Activated CD8-positive, alpha-beta T cell treated with anti-CD3 and anti-CD28 coated beads for 36 hours (primary cell): ENCODE measurements around the gene ST3GAL4. TPM values are rescaled to one million over a fixed set of nuclear protein-coding genes. Genes with fewer than 3 reads are reported as not detected.
"Not testable (repeated sequence)": the region's sequence is repeated elsewhere in the genome, so short reads cannot be mapped to it uniquely, and the experiment has no call there.

Source experiments
- ATAC-seq: fragments of 200-7000 bp; cut with Tn5 transposase; one replicate; pipeline ENCODE4 v1.10.0; 2021; ENCODE audit warnings: mild to moderate bottlenecking, moderate library complexity
- CTCF ChIA-PET: fragments of 350-600 bp; sonication (Branson Sonifier 250); formaldehyde crosslinking; loops from one replicate; lab custom pipeline; 2021; ENCODE audit warnings: antibody characterized with exemption; lab: Charles Lee
- POLR2A ChIA-PET: fragments of 350-600 bp; sonication (Branson Sonifier 250); formaldehyde crosslinking; loops from one replicate; lab custom pipeline; 2021; ENCODE audit warnings: antibody characterized with exemption; lab: Charles Lee
- DNase-seq: peaks from one replicate; pipeline ENCODE4 v3.0.0-alpha.2; 2020
- H3K27ac Mint-ChIP-seq: one replicate; pipeline ENCODE4 v1.8.0; 2021; ENCODE audit warnings: mild to moderate bottlenecking, mixed read lengths
- H3K27me3 Mint-ChIP-seq: one replicate; pipeline ENCODE4 v1.8.0; 2021; ENCODE audit warnings: mixed read lengths
- H3K36me3 Mint-ChIP-seq: one replicate; pipeline ENCODE4 v1.8.0; 2021; ENCODE audit warnings: low read depth, mixed read lengths
- H3K4me1 Mint-ChIP-seq: one replicate; pipeline ENCODE4 v1.8.0; 2021; ENCODE audit warnings: low read depth, mixed read lengths
- H3K4me3 Mint-ChIP-seq: one replicate; pipeline ENCODE4 v1.8.0; 2021; ENCODE audit warnings: mild to moderate bottlenecking, moderate library complexity, mixed read lengths
- H3K9me3 Mint-ChIP-seq: one replicate; pipeline ENCODE4 v1.8.0; 2021; ENCODE audit warnings: mixed read lengths
- CTCF ChIP-seq: fragments of 200-600 bp; IDR thresholded peaks from one replicate; pipeline ENCODE4 v1.8.0; 2022; ENCODE audit warnings: antibody characterized with exemption, mild to moderate bottlenecking
- intact Hi-C: fragments of 100-400 bp; cut with micrococcal nuclease; formaldehyde crosslinking; loops from one replicate; pipeline ENCODE4 v1.10.0; 2022
- total RNA-seq, 2 experiments: library from RNA; stranded (reverse); gene quantifications; one replicate each; pipeline ENCODE4 v1.2.3, GENCODE V29; 2021

The ST3GAL4 gene
- total RNA-seq, 2 experiments from 2014 or later = 10.7 to 11.7 TPM

- Mint-ChIP-seq H3K4me3 (no peak overlapping the region), H3K27me3 (no peaks in the 10 kb centered on the region), H3K9me3 (no peaks in the 10 kb centered on the region), H3K27ac (no peak overlapping the region), H3K4me1 (peaks cover 28% of the 10 kb centered on the region), H3K36me3 (peaks cover 16% of the 10 kb centered on the region)
- DNase-seq (no peak), ATAC-seq (no peak)
- POLR2A ChIA-PET = no interaction called here
- intact Hi-C loops = no loop called here
- TF ChIP-seq CTCF = no peak
- CTCF ChIA-PET = no interaction called here
Observed at GRCh38 chr11:126344141-126345080, 11.1 kb upstream of the ST3GAL4 start.

GRCh38 chr11:126345283-126345682, 10.2 kb upstream of the ST3GAL4 start:
- Mint-ChIP-seq H3K9me3 (no peaks in the 10 kb centered on the region), H3K4me3 (no peak overlapping the region), H3K36me3 (peaks cover 17% of the 10 kb centered on the region), H3K27me3 (no peaks in the 10 kb centered on the region), H3K27ac (peak overlapping the region; percentile 78), H3K4me1 (peaks cover 28% of the 10 kb centered on the region)
- no peak for DNase-seq
- ATAC-seq = no peak
- intact Hi-C loops = no loop called here
- POLR2A ChIA-PET = no interaction called here
- no peak for TF ChIP-seq CTCF
- CTCF ChIA-PET = interaction anchor here (0.8 kb wide), 1 partner anchor 15 kb away, joined by 3 read pairs; no protein-coding TSS in a partner anchor

GRCh38 chr11:126345759-126346585, 9.5 kb upstream of the ST3GAL4 start:
- H3K4me1 Mint-ChIP-seq = peaks cover 33% of the 10 kb centered on the region
- no peaks in the 10 kb centered on the region for H3K27me3 Mint-ChIP-seq
- no peak for TF ChIP-seq CTCF
- ChIA-PET POLR2A (no interaction called here), CTCF (interaction anchor here (0.8 kb wide), 1 partner anchor 15 kb away, joined by 3 read pairs; no protein-coding TSS in a partner anchor)
- intact Hi-C loops = no loop called here
- H3K4me3 Mint-ChIP-seq = no peak overlapping the region
- H3K9me3 Mint-ChIP-seq = no peaks in the 10 kb centered on the region
- H3K36me3 Mint-ChIP-seq = peaks cover 24% of the 10 kb centered on the region
- DNase-seq (no peak), ATAC-seq (peak; percentile 59)
- H3K27ac Mint-ChIP-seq = peak overlapping the region; percentile 78

- no peak for TF ChIP-seq CTCF
- no peak for ATAC-seq
Observed at GRCh38 chr11:126346586-126346940, 8.9 kb upstream of the ST3GAL4 start.

GRCh38 chr11:126346946-126347345, 8.5 kb upstream of the ST3GAL4 start:
- POLR2A ChIA-PET, H3K27ac Mint-ChIP-seq, ATAC-seq, H3K4me3 Mint-ChIP-seq, H3K9me3 Mint-ChIP-seq, H3K27me3 Mint-ChIP-seq, CTCF ChIA-PET, intact Hi-C loops, DNase-seq: not testable (repeated sequence)
- Mint-ChIP-seq H3K4me1 (peaks cover 29% of the 10 kb centered on the region), H3K36me3 (peaks cover 21% of the 10 kb centered on the region)

More at GRCh38 chr11:126346586-126346940, 8.9 kb upstream of the ST3GAL4 start:
- Mint-ChIP-seq H3K36me3 (peaks cover 21% of the 10 kb centered on the region), H3K27ac (peak overlapping the region; percentile 78), H3K27me3 (no peaks in the 10 kb centered on the region), H3K4me3 (no peak overlapping the region), H3K9me3 (no peaks in the 10 kb centered on the region), H3K4me1 (peaks cover 33% of the 10 kb centered on the region)
- ChIA-PET CTCF (no interaction called here), POLR2A (no interaction called here)
- no peak for DNase-seq
- intact Hi-C loops = no loop called here
